T-helper 1 cell treated with Interleukin-12 subunit alpha and Interleukin-12 subunit beta and Interleukin-4 antibody, amounts not matched to agents 30 ng/mL and 1 ng/mL, for 36 hours (primary cell): ENCODE measurements around the gene FLT1. TPM values are rescaled to one million over a fixed set of nuclear protein-coding genes. Genes with fewer than 3 reads are reported as not detected.

ENCODE experiments used
- intact Hi-C: fragments of 100-400 bp; cut with micrococcal nuclease; formaldehyde crosslinking; loops from one replicate; pipeline ENCODE4 v1.15.1; 2024
- total RNA-seq: library from RNA; stranded (reverse); gene quantifications from 2 replicates; pipeline ENCODE4 v1.2.3, GENCODE V29; 2022

Gene FLT1
- total RNA-seq, 1 donor from 2014 or later: 3.9 TPM

GRCh38 chr13:28492569-28493367 is 2.2 kb downstream of the FLT1 start:
- intact Hi-C loops: loop anchor here (1.0 to 10.0 kb wide), 7 partner anchors 118 to 354 kb away; partner anchors contain the start of genes PAN3, POMP and SLC46A3

DNA sequence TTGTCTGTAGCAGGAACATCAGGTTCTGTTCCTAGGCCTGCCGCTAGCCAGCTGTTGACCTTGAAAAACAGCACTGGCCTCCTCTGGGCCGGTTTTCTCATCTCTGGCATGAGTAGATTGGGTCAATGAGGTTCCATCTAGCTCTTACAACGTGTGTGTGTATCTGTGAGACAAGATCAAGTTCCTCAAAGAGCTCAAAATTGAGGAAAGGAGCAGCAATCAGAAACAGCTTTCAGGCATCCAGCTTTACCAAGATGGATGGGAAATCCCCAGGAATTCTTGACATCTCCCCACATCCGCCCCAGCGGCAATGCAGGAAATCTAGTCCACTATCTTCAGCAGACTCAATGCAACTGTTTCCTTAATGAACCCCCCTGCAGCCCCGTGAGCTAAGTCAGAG is 4.9 kb downstream of the FLT1 start:
- intact Hi-C loops: loop anchor here (5.0 to 10.0 kb wide), 2 partner anchors 135 to 227 kb away; partner anchors contain the start of gene SLC46A3

DNA sequence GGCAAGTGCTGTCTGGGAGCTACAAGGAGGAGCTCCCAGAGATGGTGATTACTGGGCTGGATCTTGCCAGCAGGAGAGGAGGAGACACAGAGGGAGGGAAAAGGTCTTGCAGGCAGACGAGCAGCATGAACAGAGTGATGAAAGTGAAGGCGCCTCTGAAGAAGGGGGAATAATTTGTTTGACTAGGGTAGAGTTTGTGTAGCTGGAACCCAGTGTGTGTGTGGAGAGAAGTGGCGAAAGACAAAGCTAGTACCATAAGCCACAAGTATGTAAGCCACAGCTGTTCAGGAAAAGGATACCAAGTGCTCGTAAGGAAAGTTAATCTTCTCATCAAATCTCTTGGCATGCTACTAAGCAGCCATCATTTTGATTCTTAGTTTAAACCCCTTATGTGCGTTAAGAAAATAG is 5.4 kb downstream of the FLT1 start:
- intact Hi-C loops: no loop called here

DNA sequence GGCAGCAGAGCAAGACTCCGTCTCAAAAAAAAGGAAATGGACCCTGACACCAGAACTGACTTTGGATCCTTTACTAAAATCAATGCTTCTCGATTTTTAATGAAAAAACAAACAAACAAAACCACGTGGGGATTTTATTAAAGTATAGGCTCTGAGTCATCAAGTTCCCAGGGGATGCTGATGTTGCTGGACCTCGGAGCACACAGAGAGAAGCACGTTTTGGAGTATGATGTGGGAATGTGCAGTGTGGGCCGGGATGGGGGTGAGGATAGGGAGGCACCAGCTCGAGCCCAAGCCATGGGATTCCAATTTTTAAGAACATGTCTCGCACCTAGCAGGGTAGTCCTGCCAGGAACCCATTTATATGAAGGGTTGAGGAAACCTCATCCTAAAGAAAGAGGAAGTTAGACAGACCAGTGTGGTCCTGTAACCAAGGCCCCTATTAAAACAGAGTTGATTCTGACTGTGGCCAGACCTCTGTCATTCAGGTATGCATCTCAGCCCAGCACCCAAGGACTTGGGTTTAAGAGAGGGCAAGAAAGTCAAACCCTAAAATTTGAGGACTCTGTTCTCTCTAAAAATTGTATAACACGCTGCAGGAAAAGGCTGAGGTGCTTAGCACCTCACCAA is 6.4 kb downstream of the FLT1 start:
- intact Hi-C loops: no loop called here

GRCh38 chr13:28485996-28486543 is 8.9 kb downstream of the FLT1 start:
- intact Hi-C loops: no loop called here

DNA sequence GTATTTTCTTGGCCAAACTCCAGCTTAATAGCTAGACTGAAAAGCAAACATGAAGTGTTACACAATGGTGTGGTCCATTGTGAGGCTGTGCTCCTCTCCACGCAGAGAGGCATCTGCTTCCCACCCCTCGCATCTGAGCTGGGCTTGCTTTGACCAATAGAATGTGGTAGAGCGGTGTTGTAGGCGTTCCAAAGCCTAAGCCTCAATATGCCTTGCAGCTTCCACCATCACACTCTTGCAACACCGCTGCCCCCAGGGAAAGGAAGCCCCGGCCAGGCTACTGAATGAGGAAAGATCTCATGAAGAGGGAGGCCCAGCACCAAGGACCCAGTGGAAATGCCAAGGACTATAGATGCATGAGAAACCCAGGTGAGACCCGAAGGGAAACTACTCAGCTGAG is 9.4 kb downstream of the FLT1 start:
- intact Hi-C loops: no loop called here

DNA sequence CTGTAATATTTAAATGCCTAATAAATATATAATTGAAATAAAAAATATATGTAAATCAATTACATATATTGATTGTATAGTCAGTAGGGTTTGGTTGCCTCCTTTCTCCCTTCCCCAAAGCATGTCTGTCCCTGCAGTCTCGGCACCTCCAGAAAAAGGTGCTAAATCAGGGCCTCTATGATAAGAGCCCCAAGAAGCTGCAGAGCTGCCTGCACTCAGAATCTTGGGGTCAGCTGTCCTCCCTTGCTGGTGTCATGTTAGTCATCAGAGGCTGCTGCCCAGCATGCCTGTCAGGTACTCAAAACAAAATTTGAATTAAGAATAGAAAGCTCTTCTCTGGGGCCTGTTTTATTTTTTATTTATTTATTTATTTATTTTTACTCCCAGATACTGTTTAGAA is 9.8 kb downstream of the FLT1 start:
- intact Hi-C loops: no loop called here

DNA sequence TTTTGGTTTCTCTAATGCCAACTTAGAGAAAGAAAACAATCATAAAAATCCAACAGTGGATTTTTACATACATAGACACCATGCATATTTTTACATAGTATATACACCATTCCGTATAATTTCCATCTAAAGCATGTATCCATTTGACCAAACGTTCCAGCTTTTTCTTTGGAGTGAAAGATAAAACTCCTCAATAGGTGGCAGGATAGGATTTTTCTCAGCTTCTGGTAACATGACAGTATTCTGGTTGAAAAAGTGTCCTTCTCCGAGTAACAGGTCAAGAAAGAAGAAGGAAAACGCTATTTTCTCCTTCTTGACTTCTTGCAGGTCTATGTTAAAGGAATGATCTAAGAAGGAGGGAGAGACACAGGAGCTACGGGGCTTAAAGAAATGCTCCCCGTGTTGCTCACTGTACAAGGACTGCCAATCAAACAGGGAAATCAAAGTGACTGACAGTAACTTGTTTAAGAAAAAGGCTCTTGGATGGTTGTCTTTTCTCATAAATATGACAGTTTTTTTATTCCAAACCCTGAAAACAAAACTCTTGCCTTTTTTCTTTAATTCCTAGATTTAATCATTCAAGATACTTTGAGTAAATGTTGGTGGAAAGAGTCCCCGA is 11.5 kb downstream of the FLT1 start:
- intact Hi-C loops: no loop called here

DNA sequence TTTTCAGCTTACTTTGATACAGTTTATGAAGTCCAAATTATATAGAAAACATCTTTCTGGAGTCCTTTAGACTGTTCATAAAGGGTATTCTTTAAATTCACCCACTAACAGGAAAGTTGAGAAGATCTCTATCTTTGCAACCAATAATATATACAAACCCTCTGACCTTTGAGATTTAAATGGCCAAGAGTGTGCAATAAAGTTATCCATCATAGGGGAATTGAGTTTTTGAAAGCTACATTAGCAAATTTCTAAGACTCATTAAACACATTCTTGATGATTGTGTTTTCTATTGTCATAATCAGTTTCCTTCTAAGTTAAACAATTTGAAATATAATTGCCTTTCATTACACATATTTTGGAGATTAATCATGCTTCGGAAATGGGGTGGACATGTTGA is 15.9 kb downstream of the FLT1 start:
- intact Hi-C loops: no loop called here

DNA sequence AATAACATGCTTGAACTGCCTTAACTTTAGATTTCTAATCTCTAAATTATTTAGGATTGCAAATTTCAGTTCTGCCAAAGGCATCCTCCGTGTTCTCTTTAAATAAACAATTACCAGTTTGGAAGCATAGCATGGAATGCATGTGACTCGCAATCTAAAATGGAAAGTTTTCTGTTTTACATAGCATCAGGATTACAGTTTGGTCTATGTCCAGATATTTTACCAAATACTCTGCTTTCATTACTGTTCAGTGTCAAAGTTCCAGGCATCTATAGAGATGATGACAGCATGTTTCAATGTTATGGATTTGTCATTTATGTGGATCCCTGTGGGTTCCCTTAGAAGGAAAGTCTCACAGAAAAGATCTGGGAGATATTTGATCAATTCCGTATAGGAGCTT is 16.8 kb downstream of the FLT1 start:
- intact Hi-C loops: no loop called here

GRCh38 chr13:28477709-28477973 is 17.3 kb downstream of the FLT1 start:
- intact Hi-C loops: no loop called here

DNA sequence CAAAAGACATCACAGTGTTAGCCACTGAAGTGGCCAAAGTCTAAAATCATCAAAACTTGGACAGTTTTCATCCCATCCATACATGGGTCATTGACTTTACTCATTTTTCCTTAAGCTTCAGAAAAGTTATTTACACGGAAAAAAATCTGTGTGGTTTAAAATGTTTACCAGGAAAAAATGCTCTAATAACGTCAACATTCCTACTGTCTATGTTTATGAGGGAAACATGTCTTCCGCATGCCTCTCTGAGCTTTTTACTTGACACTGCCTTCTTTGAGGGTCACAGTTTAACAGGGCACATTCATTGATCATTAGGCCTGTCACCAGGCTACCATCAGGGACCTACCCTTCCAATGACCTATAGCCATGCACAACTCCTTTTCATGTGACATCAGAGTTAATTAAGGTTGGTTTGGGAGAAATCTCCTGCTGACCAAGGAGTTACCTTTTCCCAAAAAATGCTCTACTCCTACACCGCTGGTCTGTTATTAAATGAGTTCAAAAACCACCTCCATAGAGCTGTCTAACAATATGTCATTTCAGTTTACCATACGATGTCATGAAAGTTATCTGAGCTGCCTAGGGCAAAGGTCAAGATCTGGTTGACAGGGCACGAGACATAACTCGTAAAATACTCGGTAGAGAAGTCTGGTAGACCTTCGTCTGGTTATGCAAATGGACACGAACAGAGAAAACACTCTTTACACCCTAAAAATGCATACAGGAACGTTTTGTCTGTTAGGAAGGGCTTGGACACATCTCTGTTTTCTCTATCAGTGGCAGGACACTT is 17.8 kb downstream of the FLT1 start:
- intact Hi-C loops: no loop called here

DNA sequence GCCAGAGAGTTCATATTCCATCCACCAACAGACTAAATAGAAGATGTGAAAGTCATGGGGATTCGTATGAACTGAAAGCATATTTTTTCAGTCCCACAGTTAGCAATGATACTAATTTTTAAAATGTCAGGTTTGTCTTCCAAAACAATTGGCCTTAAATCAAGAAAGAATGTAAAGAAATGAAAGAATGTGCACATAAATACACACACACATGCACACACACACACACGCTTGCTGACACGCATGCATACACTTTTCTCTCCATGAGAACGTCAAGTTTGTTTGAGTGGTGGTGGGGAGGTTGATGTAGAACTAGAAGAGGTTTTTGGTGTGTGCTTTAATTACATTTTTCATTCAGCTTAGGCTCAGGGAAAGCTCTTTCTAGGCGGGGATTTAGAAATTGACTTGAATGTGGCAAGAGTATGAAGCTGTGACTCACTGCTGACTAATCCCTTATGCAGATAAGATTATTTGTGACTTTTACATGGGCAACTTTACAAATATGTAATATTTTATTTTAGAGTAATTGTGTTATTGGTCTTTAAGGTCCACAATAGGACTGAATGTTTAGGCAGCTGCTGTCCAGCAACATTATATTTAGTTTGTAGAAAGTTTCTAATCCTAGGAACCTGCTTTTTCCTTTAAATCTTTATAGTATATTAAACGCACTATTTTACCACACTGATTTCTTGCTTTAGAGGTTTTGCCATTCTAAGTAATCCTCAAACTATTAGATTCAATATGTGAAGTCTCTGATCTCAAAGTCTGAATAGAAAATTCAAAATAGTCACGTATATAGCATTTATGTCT is 18.8 kb downstream of the FLT1 start:
- intact Hi-C loops: no loop called here

- intact Hi-C loops: no loop called here
These were observed 20.3 kb downstream of the FLT1 start for GRCh38 chr13:28474491-28475134.

DNA sequence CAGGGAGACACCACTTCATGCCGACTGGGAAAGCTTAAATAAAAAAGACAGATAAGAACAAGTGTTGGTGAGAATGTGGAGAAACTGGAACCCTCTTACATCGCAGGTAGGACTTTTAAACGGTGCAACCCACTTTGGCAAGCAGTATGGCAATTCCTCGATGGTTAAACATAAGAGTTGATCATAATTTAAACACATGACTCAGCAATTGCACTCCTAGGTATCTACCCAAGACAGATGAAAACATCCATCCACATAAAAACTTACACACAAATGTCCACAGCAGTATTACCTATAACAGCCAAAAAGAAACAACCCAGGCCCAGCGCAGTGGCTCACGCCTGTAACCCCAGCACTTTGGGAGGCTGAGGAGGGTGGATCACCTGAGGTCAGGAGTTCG is 21.9 kb downstream of the FLT1 start:
- intact Hi-C loops: no loop called here

DNA sequence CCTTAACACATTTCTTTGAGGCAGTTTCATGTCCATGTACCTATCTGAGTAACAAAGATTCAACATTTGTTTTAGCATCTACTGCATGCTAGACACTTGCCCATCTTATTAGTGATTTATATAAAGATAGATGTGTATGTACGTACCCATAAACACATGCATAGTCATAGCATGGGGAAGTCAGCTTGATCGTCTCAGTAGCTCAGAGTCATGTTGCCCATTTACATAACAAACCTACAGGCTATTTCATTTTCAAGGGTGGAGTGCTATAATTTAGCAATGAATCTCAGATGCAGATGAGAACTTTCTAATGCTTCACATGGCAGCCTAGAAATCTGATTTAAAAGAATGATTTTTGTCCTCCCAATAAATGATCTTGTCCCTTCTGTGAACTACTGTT is 23.5 kb downstream of the FLT1 start:
- intact Hi-C loops: no loop called here

DNA sequence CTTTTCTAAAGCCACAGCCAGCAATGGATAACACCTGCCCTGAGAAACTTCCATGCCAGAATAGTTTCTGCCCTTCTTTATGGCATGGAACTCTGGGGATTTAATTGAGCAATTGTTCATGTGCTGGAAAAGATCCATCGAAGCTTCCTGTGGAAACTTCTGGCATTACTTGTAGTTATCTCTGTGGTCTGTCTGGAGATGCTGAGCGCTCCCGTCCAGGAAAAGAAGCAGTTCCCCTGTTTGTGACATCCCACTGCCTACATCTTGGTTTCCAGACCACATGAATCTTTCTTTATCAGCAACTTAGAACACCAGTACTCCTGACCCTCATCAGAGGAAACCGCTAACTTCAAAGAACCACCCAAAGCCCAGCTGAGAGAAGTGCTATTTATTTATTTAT is 24.6 kb downstream of the FLT1 start:
- intact Hi-C loops: no loop called here

DNA sequence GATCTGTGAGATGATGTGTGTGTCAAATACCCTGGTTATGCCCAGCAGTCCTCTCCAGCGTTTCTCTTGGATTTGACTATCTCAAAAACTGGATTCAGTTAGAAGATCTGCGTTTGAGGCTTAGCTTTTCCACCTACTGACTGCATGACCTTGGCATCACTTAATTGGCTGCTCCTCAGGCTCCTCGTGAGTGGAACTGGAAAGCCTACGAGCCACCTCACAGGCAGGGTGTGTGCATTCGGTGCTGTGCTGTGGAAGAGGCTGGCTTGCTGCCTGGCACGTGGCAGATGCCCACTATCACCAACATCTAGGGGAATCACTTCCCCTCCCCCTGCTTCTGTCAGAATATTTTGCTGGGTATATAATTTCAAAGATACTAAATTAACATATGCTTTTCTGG is 25.6 kb downstream of the FLT1 start:
- intact Hi-C loops: no loop called here

- intact Hi-C loops: no loop called here
These were observed 26.7 kb downstream of the FLT1 start for GRCh38 chr13:28468023-28468915.
